Measurements from ENCODE around the gene ZFYVE21. TPM values are rescaled to one million over a fixed set of nuclear protein-coding genes. Genes with fewer than 3 reads are reported as not detected.

The ZFYVE21 gene
- total RNA-seq, 2 experiments from 2014 or later, result 18.0 to 22.5 TPM

DNA sequence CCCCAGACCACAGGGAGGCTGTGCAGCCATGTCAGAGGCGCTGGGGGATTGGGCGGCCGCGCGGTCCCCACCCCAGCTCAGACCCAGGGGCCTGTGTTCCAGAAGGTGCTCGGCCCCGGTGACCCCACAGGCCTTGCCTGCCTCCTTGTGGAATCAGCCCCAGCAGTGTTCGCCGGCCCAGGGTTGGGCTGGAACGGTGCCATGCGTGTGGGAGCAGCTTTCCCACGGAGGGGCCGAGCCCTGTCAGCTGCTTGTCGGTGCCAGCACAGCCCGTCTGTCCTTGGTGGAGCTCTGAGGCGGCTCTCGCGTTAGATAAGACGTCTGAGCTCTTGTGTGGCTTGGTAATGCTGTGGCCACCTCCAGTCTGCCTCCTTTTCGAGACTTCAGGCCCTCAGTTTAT, 8.5 kb downstream of the ZFYVE21 start:
- BruUV-seq (replicated peaks), result no TSS peak
- CTCF ChIA-PET (ENCODE audit: unreplicated experiment), result no interaction called here

DNA sequence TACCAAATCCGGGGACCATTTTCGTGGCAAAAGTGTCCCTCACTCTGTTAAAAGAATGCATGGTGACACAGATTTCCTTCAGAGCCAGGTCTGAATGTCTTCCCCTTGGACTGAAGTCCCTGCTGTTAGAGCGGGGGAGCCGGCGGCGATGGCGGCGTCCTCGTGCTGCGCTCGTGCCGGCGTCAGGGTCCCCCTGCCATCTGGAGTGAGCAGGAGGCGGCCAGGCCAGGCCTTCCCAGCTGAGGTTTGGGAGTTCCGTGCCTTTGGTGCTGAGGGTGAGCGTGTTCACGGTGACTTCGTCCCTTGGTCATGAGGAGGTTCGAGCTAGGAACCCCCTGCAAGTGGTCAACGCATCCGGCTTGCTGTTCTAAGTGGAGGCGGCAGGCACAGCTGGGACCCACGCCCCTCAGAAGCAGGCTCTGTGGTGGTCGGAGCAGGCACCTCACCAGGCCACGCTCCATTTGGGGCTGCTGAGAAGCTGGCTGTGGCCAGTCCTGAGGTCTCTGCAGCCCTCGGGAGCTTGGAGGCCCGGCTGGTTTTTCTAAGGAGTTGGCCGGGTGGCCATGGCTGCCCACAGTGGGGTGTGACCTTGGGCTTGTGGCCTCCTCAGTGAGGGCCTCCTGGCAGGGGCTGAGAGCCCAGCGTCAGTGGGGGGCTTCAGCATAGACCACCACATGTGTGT, 9.5 kb downstream of the ZFYVE21 start:
- Histone ChIP-seq H3K4me2 (ENCODE audit: low read length) (no peak overlapping the region), H3K27ac (ENCODE audit: low read depth, low read length, poor library complexity, severe bottlenecking) (no peak overlapping the region), H3K4me3 (ENCODE audit: low read depth, low read length, poor library complexity, severe bottlenecking) (no peak overlapping the region), H4K20me1 (ENCODE audit: insufficient read depth, low read length) (no peaks in the 10 kb centered on the region), H3K4me1 (ENCODE audit: insufficient read depth, low read length, poor library complexity, severe bottlenecking) (no peaks in the 10 kb centered on the region), H3K36me3 (ENCODE audit: insufficient read depth, low read length) (peaks cover 16% of the 10 kb centered on the region; the same call in 1 of the 2 replicates), H3K79me2 (ENCODE audit: insufficient read depth, low read depth, low read length) (no peaks in the 10 kb centered on the region), H2AFZ (ENCODE audit: low read length) (no peak overlapping the region), H3K9me2 (ENCODE audit: insufficient read depth, low read length) (no peaks in the 10 kb centered on the region), H3K9me3 (ENCODE audit: low read length) (no peaks in the 10 kb centered on the region)
- intact Hi-C loops (cut with micrococcal nuclease; ENCODE audit: unreplicated experiment), result no loop called here
- CTCF ChIA-PET (ENCODE audit: unreplicated experiment), result no interaction called here
- no TSS peak for BruUV-seq (replicated peaks)
- no peak for DNase-seq (ENCODE audit: low spot score)
- TF ChIP-seq EZH2phosphoT487 (IDR thresholded peaks at IDR 0.05; ENCODE audit: borderline replicate concordance, low read depth, low read length), result no peak
- TF ChIP-seq, protein P1, sequence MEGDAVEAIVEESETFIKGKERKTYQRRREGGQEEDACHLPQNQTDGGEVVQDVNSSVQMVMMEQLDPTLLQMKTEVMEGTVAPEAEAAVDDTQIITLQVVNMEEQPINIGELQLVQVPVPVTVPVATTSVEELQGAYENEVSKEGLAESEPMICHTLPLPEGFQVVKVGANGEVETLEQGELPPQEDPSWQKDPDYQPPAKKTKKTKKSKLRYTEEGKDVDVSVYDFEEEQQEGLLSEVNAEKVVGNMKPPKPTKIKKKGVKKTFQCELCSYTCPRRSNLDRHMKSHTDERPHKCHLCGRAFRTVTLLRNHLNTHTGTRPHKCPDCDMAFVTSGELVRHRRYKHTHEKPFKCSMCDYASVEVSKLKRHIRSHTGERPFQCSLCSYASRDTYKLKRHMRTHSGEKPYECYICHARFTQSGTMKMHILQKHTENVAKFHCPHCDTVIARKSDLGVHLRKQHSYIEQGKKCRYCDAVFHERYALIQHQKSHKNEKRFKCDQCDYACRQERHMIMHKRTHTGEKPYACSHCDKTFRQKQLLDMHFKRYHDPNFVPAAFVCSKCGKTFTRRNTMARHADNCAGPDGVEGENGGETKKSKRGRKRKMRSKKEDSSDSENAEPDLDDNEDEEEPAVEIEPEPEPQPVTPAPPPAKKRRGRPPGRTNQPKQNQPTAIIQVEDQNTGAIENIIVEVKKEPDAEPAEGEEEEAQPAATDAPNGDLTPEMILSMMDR (conservative IDR thresholded peaks at IDR 0.05; ENCODE audit: low read length), result no peak
- POLR2A ChIA-PET, result no interaction called here

More for the DNA sequence above, 8.5 kb downstream of the ZFYVE21 start:
- DNase-seq (ENCODE audit: low spot score), result no peak
- Histone ChIP-seq H4K20me1 (ENCODE audit: insufficient read depth, low read length) (no peaks in the 10 kb centered on the region), H3K9me2 (ENCODE audit: insufficient read depth, low read length) (no peaks in the 10 kb centered on the region), H3K4me3 (ENCODE audit: low read depth, low read length, poor library complexity, severe bottlenecking) (no peak overlapping the region), H3K79me2 (ENCODE audit: insufficient read depth, low read depth, low read length) (no peaks in the 10 kb centered on the region), H3K27ac (ENCODE audit: low read depth, low read length, poor library complexity, severe bottlenecking) (no peak overlapping the region), H2AFZ (ENCODE audit: low read length) (no peak overlapping the region), H3K4me2 (ENCODE audit: low read length) (no peak overlapping the region), H3K36me3 (ENCODE audit: insufficient read depth, low read length) (peaks cover 6% of the 10 kb centered on the region; the same call in 1 of the 2 replicates), H3K4me1 (ENCODE audit: insufficient read depth, low read length, poor library complexity, severe bottlenecking) (peaks cover 10% of the 10 kb centered on the region), H3K9me3 (ENCODE audit: low read length) (no peaks in the 10 kb centered on the region)
- TF ChIP-seq EZH2phosphoT487 (IDR thresholded peaks at IDR 0.05; ENCODE audit: borderline replicate concordance, low read depth, low read length), result no peak
- TF ChIP-seq, protein P1 (conservative IDR thresholded peaks at IDR 0.05; ENCODE audit: low read length), result no peak
- intact Hi-C loops (cut with micrococcal nuclease; ENCODE audit: unreplicated experiment), result no loop called here
- POLR2A ChIA-PET, result interaction anchor here (0.5 kb wide), 2 partner anchors 100 to 125 kb away, joined by 3 read pairs; no protein-coding TSS in a partner anchor

DNA sequence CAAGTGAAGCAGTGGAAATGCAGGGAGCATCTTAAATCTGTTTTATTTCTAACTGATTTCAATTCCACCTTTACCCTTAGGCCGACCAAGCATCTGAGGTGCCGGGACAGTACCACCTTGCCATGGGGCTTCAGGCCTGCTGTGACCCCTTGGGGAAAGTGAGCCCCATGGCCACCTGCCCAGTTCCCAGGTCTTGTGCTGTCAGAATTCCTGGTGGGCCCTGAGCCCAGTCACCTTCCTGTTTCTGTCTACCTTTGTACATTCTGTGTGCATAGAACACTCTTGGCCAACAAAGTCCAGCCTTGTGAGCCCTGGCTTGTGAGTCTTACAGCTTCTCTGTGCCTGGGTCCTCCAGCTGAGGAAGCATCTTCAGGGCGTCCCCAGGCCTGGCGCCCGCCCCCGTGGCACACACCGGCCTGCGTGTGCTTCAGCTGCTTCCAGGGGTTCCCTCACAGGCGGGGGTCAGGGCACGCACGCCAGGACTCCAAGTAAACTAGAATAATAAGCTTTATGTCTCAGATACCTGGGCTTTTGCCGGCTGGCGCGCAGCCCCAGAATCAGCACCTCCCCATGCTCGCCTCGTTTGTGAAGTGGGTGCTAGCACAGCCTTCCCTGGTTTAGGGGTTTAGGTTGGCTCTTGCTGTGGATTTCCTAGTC, 10.3 kb downstream of the ZFYVE21 start:
- Histone ChIP-seq H4K20me1 (ENCODE audit: insufficient read depth, low read length) (no peaks in the 10 kb centered on the region), H3K36me3 (ENCODE audit: insufficient read depth, low read length) (peaks cover 17% of the 10 kb centered on the region; the same call in 1 of the 2 replicates), H3K79me2 (ENCODE audit: insufficient read depth, low read depth, low read length) (no peaks in the 10 kb centered on the region), H2AFZ (ENCODE audit: low read length) (no peak overlapping the region), H3K4me3 (ENCODE audit: low read depth, low read length, poor library complexity, severe bottlenecking) (no peak overlapping the region), H3K9me3 (ENCODE audit: low read length) (no peaks in the 10 kb centered on the region), H3K4me2 (ENCODE audit: low read length) (no peak overlapping the region), H3K4me1 (ENCODE audit: insufficient read depth, low read length, poor library complexity, severe bottlenecking) (no peaks in the 10 kb centered on the region), H3K9me2 (ENCODE audit: insufficient read depth, low read length) (no peaks in the 10 kb centered on the region), H3K27ac (ENCODE audit: low read depth, low read length, poor library complexity, severe bottlenecking) (no peak overlapping the region)
- BruUV-seq (replicated peaks), result no TSS peak
- intact Hi-C loops (cut with micrococcal nuclease; ENCODE audit: unreplicated experiment), result no loop called here
- ChIA-PET POLR2A (no interaction called here), CTCF (ENCODE audit: unreplicated experiment) (no interaction called here)
- no peak for TF ChIP-seq EZH2phosphoT487 (IDR thresholded peaks at IDR 0.05; ENCODE audit: borderline replicate concordance, low read depth, low read length)
- TF ChIP-seq, protein P1 (conservative IDR thresholded peaks at IDR 0.05; ENCODE audit: low read length), result no peak
- no peak for DNase-seq (ENCODE audit: low spot score)
